ENCODE results near the gene ZNF574.

ZNF574 gene

GRCh38 chr19:42086188-42086736 lies 10.3 kb downstream of the ZNF574 start:
- no peaks in the 10 kb centered on the region for H3K27me3 ChIP-seq (ENCODE audit: control insufficient read depth, insufficient read depth, low read length)
- H3K27ac ChIP-seq (ENCODE audit: low read length): no peak overlapping the region
- no peak overlapping the region for H3K4me3 ChIP-seq (ENCODE audit: low read length)
- no peaks in the 10 kb centered on the region for H3K9me3 ChIP-seq (ENCODE audit: control insufficient read depth, low read depth, low read length)
- H3K9ac ChIP-seq (ENCODE audit: low read length): no peak overlapping the region
- peaks cover 10% of the 10 kb centered on the region for H3K36me3 ChIP-seq (ENCODE audit: control insufficient read depth, low read depth, low read length)
- H3K4me1 ChIP-seq (ENCODE audit: control insufficient read depth, low read depth, low read length): peaks cover 8% of the 10 kb centered on the region

GRCh38 chr19:42086770-42087550 lies 11.0 kb downstream of the ZNF574 start:
- H3K9me3 ChIP-seq (ENCODE audit: control insufficient read depth, low read depth, low read length): no peaks in the 10 kb centered on the region
- peaks cover 8% of the 10 kb centered on the region for H3K4me1 ChIP-seq (ENCODE audit: control insufficient read depth, low read depth, low read length)
- no peak overlapping the region for H3K9ac ChIP-seq (ENCODE audit: low read length)
- peaks cover 3% of the 10 kb centered on the region for H3K36me3 ChIP-seq (ENCODE audit: control insufficient read depth, low read depth, low read length)
- no peak overlapping the region for H3K27ac ChIP-seq (ENCODE audit: low read length)
- no peak overlapping the region for H3K4me3 ChIP-seq (ENCODE audit: low read length)
- H3K27me3 ChIP-seq (ENCODE audit: control insufficient read depth, insufficient read depth, low read length): no peaks in the 10 kb centered on the region

GRCh38 chr19:42088471-42089190 lies 12.7 kb downstream of the ZNF574 start:
- Histone ChIP-seq H3K9me3 (ENCODE audit: control insufficient read depth, low read depth, low read length) (no peaks in the 10 kb centered on the region), H3K36me3 (ENCODE audit: control insufficient read depth, low read depth, low read length) (no peaks in the 10 kb centered on the region), H3K27me3 (ENCODE audit: control insufficient read depth, insufficient read depth, low read length) (no peaks in the 10 kb centered on the region), H3K4me1 (ENCODE audit: control insufficient read depth, low read depth, low read length) (peaks cover 8% of the 10 kb centered on the region), H3K4me3 (ENCODE audit: low read length) (no peak overlapping the region), H3K27ac (ENCODE audit: low read length) (no peak overlapping the region), H3K9ac (ENCODE audit: low read length) (no peak overlapping the region)

- no peak overlapping the region for H3K27ac ChIP-seq (ENCODE audit: low read length)
- H3K9me3 ChIP-seq (ENCODE audit: control insufficient read depth, low read depth, low read length): no peaks in the 10 kb centered on the region
- H3K36me3 ChIP-seq (ENCODE audit: control insufficient read depth, low read depth, low read length): no peaks in the 10 kb centered on the region
- peaks cover 8% of the 10 kb centered on the region for H3K4me1 ChIP-seq (ENCODE audit: control insufficient read depth, low read depth, low read length)
- no peak overlapping the region for H3K4me3 ChIP-seq (ENCODE audit: low read length)
- H3K9ac ChIP-seq (ENCODE audit: low read length): no peak overlapping the region
- H3K27me3 ChIP-seq (ENCODE audit: control insufficient read depth, insufficient read depth, low read length): no peaks in the 10 kb centered on the region
These were observed 13.3 kb downstream of the ZNF574 start for GRCh38 chr19:42089191-42089750.

GRCh38 chr19:42089772-42090171 lies 13.8 kb downstream of the ZNF574 start:
- Histone ChIP-seq H3K4me1 (ENCODE audit: control insufficient read depth, low read depth, low read length) (peaks cover 8% of the 10 kb centered on the region), H3K27me3 (ENCODE audit: control insufficient read depth, insufficient read depth, low read length) (no peaks in the 10 kb centered on the region), H3K27ac (ENCODE audit: low read length) (no peak overlapping the region), H3K9ac (ENCODE audit: low read length) (no peak overlapping the region), H3K4me3 (ENCODE audit: low read length) (no peak overlapping the region), H3K36me3 (ENCODE audit: control insufficient read depth, low read depth, low read length) (no peaks in the 10 kb centered on the region), H3K9me3 (ENCODE audit: control insufficient read depth, low read depth, low read length) (no peaks in the 10 kb centered on the region)

- Histone ChIP-seq H3K4me1 (ENCODE audit: control insufficient read depth, low read depth, low read length) (peaks cover 8% of the 10 kb centered on the region), H3K36me3 (ENCODE audit: control insufficient read depth, low read depth, low read length) (no peaks in the 10 kb centered on the region), H3K27ac (ENCODE audit: low read length) (no peak overlapping the region), H3K27me3 (ENCODE audit: control insufficient read depth, insufficient read depth, low read length) (no peaks in the 10 kb centered on the region), H3K4me3 (ENCODE audit: low read length) (no peak overlapping the region), H3K9ac (ENCODE audit: low read length) (no peak overlapping the region), H3K9me3 (ENCODE audit: control insufficient read depth, low read depth, low read length) (no peaks in the 10 kb centered on the region)
These were observed 14.7 kb downstream of the ZNF574 start for GRCh38 chr19:42090672-42091071.

- Histone ChIP-seq H3K4me1 (ENCODE audit: control insufficient read depth, low read depth, low read length) (peaks cover 8% of the 10 kb centered on the region), H3K9ac (ENCODE audit: low read length) (no peak overlapping the region), H3K27me3 (ENCODE audit: control insufficient read depth, insufficient read depth, low read length) (peaks cover under 1% of the 10 kb centered on the region), H3K27ac (ENCODE audit: low read length) (no peak overlapping the region), H3K9me3 (ENCODE audit: control insufficient read depth, low read depth, low read length) (no peaks in the 10 kb centered on the region), H3K4me3 (ENCODE audit: low read length) (no peak overlapping the region), H3K36me3 (ENCODE audit: control insufficient read depth, low read depth, low read length) (no peaks in the 10 kb centered on the region)
These were observed 15.3 kb downstream of the ZNF574 start for GRCh38 chr19:42091300-42091699.

GRCh38 chr19:42091742-42092141 lies 15.8 kb downstream of the ZNF574 start:
- Histone ChIP-seq H3K27me3 (ENCODE audit: control insufficient read depth, insufficient read depth, low read length) (peaks cover 5% of the 10 kb centered on the region), H3K9me3 (ENCODE audit: control insufficient read depth, low read depth, low read length) (no peaks in the 10 kb centered on the region), H3K4me3 (ENCODE audit: low read length) (no peak overlapping the region), H3K9ac (ENCODE audit: low read length) (no peak overlapping the region), H3K27ac (ENCODE audit: low read length) (no peak overlapping the region), H3K36me3 (ENCODE audit: control insufficient read depth, low read depth, low read length) (no peaks in the 10 kb centered on the region), H3K4me1 (ENCODE audit: control insufficient read depth, low read depth, low read length) (peaks cover 8% of the 10 kb centered on the region)

- no peaks in the 10 kb centered on the region for H3K36me3 ChIP-seq (ENCODE audit: control insufficient read depth, low read depth, low read length)
- no peak overlapping the region for H3K9ac ChIP-seq (ENCODE audit: low read length)
- H3K4me3 ChIP-seq (ENCODE audit: low read length): no peak overlapping the region
- no peak overlapping the region for H3K27ac ChIP-seq (ENCODE audit: low read length)
- H3K27me3 ChIP-seq (ENCODE audit: control insufficient read depth, insufficient read depth, low read length): peaks cover 5% of the 10 kb centered on the region
- no peaks in the 10 kb centered on the region for H3K9me3 ChIP-seq (ENCODE audit: control insufficient read depth, low read depth, low read length)
- peaks cover 8% of the 10 kb centered on the region for H3K4me1 ChIP-seq (ENCODE audit: control insufficient read depth, low read depth, low read length)
These were observed 16.4 kb downstream of the ZNF574 start for GRCh38 chr19:42092350-42092749.

- H3K9ac ChIP-seq (ENCODE audit: low read length): no peak overlapping the region
- peaks cover 8% of the 10 kb centered on the region for H3K4me1 ChIP-seq (ENCODE audit: control insufficient read depth, low read depth, low read length)
- no peak overlapping the region for H3K4me3 ChIP-seq (ENCODE audit: low read length)
- no peak overlapping the region for H3K27ac ChIP-seq (ENCODE audit: low read length)
- H3K9me3 ChIP-seq (ENCODE audit: control insufficient read depth, low read depth, low read length): no peaks in the 10 kb centered on the region
- H3K36me3 ChIP-seq (ENCODE audit: control insufficient read depth, low read depth, low read length): no peaks in the 10 kb centered on the region
- peaks cover 5% of the 10 kb centered on the region for H3K27me3 ChIP-seq (ENCODE audit: control insufficient read depth, insufficient read depth, low read length)
These were observed 17.5 kb downstream of the ZNF574 start for GRCh38 chr19:42093505-42093904.

- H3K27me3 ChIP-seq (ENCODE audit: control insufficient read depth, insufficient read depth, low read length): peaks cover 5% of the 10 kb centered on the region
- no peaks in the 10 kb centered on the region for H3K36me3 ChIP-seq (ENCODE audit: control insufficient read depth, low read depth, low read length)
- H3K4me3 ChIP-seq (ENCODE audit: low read length): no peak overlapping the region
- H3K27ac ChIP-seq (ENCODE audit: low read length): no peak overlapping the region
- peaks cover 4% of the 10 kb centered on the region for H3K4me1 ChIP-seq (ENCODE audit: control insufficient read depth, low read depth, low read length)
- H3K9ac ChIP-seq (ENCODE audit: low read length): no peak overlapping the region
- no peaks in the 10 kb centered on the region for H3K9me3 ChIP-seq (ENCODE audit: control insufficient read depth, low read depth, low read length)
These were observed 18.0 kb downstream of the ZNF574 start for GRCh38 chr19:42093926-42094325.

All from iPS-18a (cell line).